MCF 10A (cell line): ENCODE results near the gene MCM5. TPM values are rescaled to one million over a fixed set of nuclear protein-coding genes. Genes with fewer than 3 reads are reported as not detected.

Experiments used
- BruUV-seq: library from RNA; stranded (reverse); fragments of 400-500 nt; replicated peaks from 2 replicates; lab custom pipeline; 2021; lab: Mats Ljungman, UMichigan
- CTCF ChIA-PET: fragments of 300-600 bp; sonication (Branson Sonifier 250); formaldehyde crosslinking; extraction: SDS; loops from one replicate; lab custom pipeline; 2021; ENCODE audit warnings: antibody characterized with exemption, inconsistent platforms; lab: Yijun Ruan, JAX
- POLR2A ChIA-PET: fragments of 300-600, 350-650 bp; sonication (Branson Sonifier 250); formaldehyde crosslinking; extraction: SDS; loops from one replicate; lab custom pipeline; 2020; ENCODE audit warnings: antibody characterized with exemption, inconsistent platforms; lab: Yijun Ruan, JAX
- DNase-seq: peaks from one replicate; pipeline ENCODE4 v3.0.0-alpha.2; 2018; ENCODE audit not compliant: unreplicated experiment
- H3K27ac Mint-ChIP-seq: one replicate; pipeline ENCODE4 v1.8.0; 2022; ENCODE audit warnings: mild to moderate bottlenecking, low read depth, mixed read lengths; ENCODE audit not compliant: unreplicated experiment
- H3K27me3 Mint-ChIP-seq: one replicate; pipeline ENCODE4 v1.8.0; 2022; ENCODE audit warnings: mixed read lengths; ENCODE audit not compliant: insufficient read depth, unreplicated experiment
- H3K36me3 Mint-ChIP-seq: one replicate; pipeline ENCODE4 v1.8.0; 2022; ENCODE audit warnings: mild to moderate bottlenecking, moderate library complexity, mixed read lengths; ENCODE audit not compliant: insufficient read depth, unreplicated experiment
- H3K4me1 Mint-ChIP-seq: one replicate; pipeline ENCODE4 v1.8.0; 2022; ENCODE audit warnings: mixed read lengths; ENCODE audit not compliant: insufficient read depth, unreplicated experiment
- H3K4me3 Mint-ChIP-seq: one replicate; pipeline ENCODE4 v1.8.0; 2022; ENCODE audit warnings: mild to moderate bottlenecking, moderate library complexity, mixed read lengths; ENCODE audit not compliant: unreplicated experiment
- H3K9me3 Mint-ChIP-seq: one replicate; pipeline ENCODE4 v1.8.0; 2022; ENCODE audit warnings: mixed read lengths; ENCODE audit not compliant: unreplicated experiment
- CTCF ChIP-seq: fragments of 200-600 bp; IDR thresholded peaks from one replicate; pipeline ENCODE4 v1.8.0; 2022; ENCODE audit warnings: antibody characterized with exemption, mild to moderate bottlenecking; ENCODE audit not compliant: unreplicated experiment
- intact Hi-C: fragments of 100-400 bp; cut with micrococcal nuclease; formaldehyde crosslinking; loops from 2 replicates; pipeline ENCODE4 v1.14.1; 2022
- total RNA-seq: library from RNA; stranded (reverse); gene quantifications from 2 replicates; pipeline ENCODE4 v1.2.3, GENCODE V29; 2022

MCM5 gene
- total RNA-seq, 1 experiment from 2014 or later, result 35.0 TPM

DNA sequence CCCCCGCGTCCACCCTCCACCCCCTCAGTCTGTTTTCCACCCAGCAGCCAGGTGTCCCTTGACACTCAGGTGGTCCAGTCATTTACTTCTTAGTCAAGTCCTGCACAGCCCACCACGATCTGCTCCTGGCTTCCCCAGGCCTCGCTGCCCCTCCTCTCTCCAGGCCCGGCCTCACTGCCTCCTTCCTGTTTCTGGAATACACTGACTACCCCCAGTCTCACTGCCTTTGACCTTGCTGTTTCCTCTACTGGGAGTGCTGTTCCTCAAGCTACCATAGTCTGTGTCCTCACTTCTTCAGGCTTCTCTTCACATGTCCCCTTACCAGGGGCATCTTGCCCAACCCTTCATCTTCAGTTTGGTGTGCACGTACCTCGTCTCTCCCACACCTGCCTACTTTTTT, 7.4 kb downstream of the MCM5 start:
- Mint-ChIP-seq H3K4me3 (no peak overlapping the region), H3K4me1 (no peaks in the 10 kb centered on the region), H3K27ac (no peak overlapping the region), H3K36me3 (peaks cover 72% of the 10 kb centered on the region), H3K9me3 (no peaks in the 10 kb centered on the region), H3K27me3 (no peaks in the 10 kb centered on the region)
- intact Hi-C loops, result no loop called here
- no peak for TF ChIP-seq CTCF
- BruUV-seq, result no TSS peak
- no peak for DNase-seq
- POLR2A ChIA-PET, result no interaction called here
- CTCF ChIA-PET, result interaction anchor here (0.7 kb wide), 1 partner anchor 23 kb away, joined by 3 read pairs; no protein-coding TSS in a partner anchor

GRCh38 chr22:35409783-35410662, 10.1 kb downstream of the MCM5 start:
- Mint-ChIP-seq H3K36me3 (peaks cover 49% of the 10 kb centered on the region), H3K27ac (no peak overlapping the region), H3K9me3 (no peaks in the 10 kb centered on the region), H3K27me3 (no peaks in the 10 kb centered on the region), H3K4me3 (no peak overlapping the region), H3K4me1 (no peaks in the 10 kb centered on the region)
- intact Hi-C loops, result no loop called here
- POLR2A ChIA-PET, result interaction anchor here (0.7 kb wide), 1 partner anchor 57 kb away, joined by 3 read pairs; no protein-coding TSS in a partner anchor
- TF ChIP-seq CTCF, result no peak
- CTCF ChIA-PET, result interaction anchor here (0.6 to 1.1 kb wide), 3 partner anchors 11 to 642 kb away, joined by 3 read pairs; no protein-coding TSS in a partner anchor
- BruUV-seq, result no TSS peak
- no peak for DNase-seq

DNA sequence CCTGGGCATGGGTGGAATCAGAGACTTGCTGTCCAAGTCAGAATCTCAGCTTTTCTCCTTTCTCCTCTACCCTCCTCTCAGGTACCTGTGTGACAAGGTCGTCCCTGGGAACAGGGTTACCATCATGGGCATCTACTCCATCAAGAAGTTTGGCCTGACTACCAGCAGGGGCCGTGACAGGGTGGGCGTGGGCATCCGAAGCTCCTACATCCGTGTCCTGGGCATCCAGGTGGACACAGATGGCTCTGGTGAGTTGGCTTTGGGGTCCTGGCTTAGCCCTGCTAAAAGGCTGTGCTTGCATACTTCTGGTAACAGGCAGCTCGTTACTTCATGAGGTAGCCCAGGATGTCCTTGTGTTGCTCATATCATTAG, 10.7 kb downstream of the MCM5 start:
- DNase-seq, result no peak
- H3K9me3 Mint-ChIP-seq, result no peaks in the 10 kb centered on the region
- H3K4me1 Mint-ChIP-seq, result no peaks in the 10 kb centered on the region
- no peak overlapping the region for H3K4me3 Mint-ChIP-seq
- no peak for TF ChIP-seq CTCF
- intact Hi-C loops, result no loop called here
- no peaks in the 10 kb centered on the region for H3K27me3 Mint-ChIP-seq
- no peak overlapping the region for H3K27ac Mint-ChIP-seq
- CTCF ChIA-PET, result interaction anchor here (1.0 to 1.1 kb wide), 2 partner anchors 11 to 21 kb away, joined by 3 read pairs; no protein-coding TSS in a partner anchor
- POLR2A ChIA-PET, result no interaction called here
- H3K36me3 Mint-ChIP-seq, result peaks cover 46% of the 10 kb centered on the region
- no TSS peak for BruUV-seq

- Mint-ChIP-seq H3K36me3 (peaks cover 48% of the 10 kb centered on the region), H3K27ac (no peak overlapping the region), H3K4me3 (no peak overlapping the region), H3K27me3 (no peaks in the 10 kb centered on the region), H3K9me3 (no peaks in the 10 kb centered on the region), H3K4me1 (no peaks in the 10 kb centered on the region)
- CTCF ChIA-PET, result interaction anchor here (1.0 to 1.2 kb wide), 2 partner anchors 20 to 172 kb away, joined by 3 to 4 read pairs; no protein-coding TSS in a partner anchor
- intact Hi-C loops, result no loop called here
- no peak for TF ChIP-seq CTCF
- no peak for DNase-seq
- no TSS peak for BruUV-seq
- POLR2A ChIA-PET, result interaction anchor here (1.0 kb wide), 1 partner anchor 30 kb away, joined by 3 read pairs; the partner anchor contains the start of gene HMOX1
Observed at GRCh38 chr22:35411102-35411501, 11.2 kb downstream of the MCM5 start.
